GM21717 (cell line): ENCODE results near the gene SH3TC1.

Experiments used
- ATAC-seq: cut with Tn5 transposase; IDR thresholded peaks from one replicate; pipeline ENCODE4 v1.9.1; 2021; ENCODE audit warnings: mild to moderate bottlenecking, moderate library complexity; ENCODE audit not compliant: unreplicated experiment

Gene SH3TC1

GRCh38 chr4:8259743-8260430, 60.8 kb downstream of the SH3TC1 start:
- no peak for ATAC-seq

GRCh38 chr4:8260656-8261111, 61.6 kb downstream of the SH3TC1 start:
- no peak for ATAC-seq

GRCh38 chr4:8261851-8262535, 62.9 kb downstream of the SH3TC1 start:
- ATAC-seq = no peak

- no peak for ATAC-seq
These were observed 63.7 kb downstream of the SH3TC1 start for GRCh38 chr4:8262637-8263322.

GRCh38 chr4:8263397-8263796, 64.3 kb downstream of the SH3TC1 start:
- ATAC-seq = no peak

GRCh38 chr4:8264106-8264505, 65.0 kb downstream of the SH3TC1 start:
- no peak for ATAC-seq

- ATAC-seq = no peak
These were observed 66.3 kb downstream of the SH3TC1 start for GRCh38 chr4:8265171-8265929.

- ATAC-seq = no peak
These were observed 67.0 kb downstream of the SH3TC1 start for GRCh38 chr4:8266088-8266487.

GRCh38 chr4:8266508-8266907, 67.4 kb downstream of the SH3TC1 start:
- no peak for ATAC-seq

GRCh38 chr4:8267077-8267476, 68.0 kb downstream of the SH3TC1 start:
- no peak for ATAC-seq

GRCh38 chr4:8268211-8268610, 69.1 kb downstream of the SH3TC1 start:
- no peak for ATAC-seq

- ATAC-seq = no peak
These were observed 69.9 kb downstream of the SH3TC1 start for GRCh38 chr4:8268901-8269534.

- no peak for ATAC-seq
These were observed 70.7 kb downstream of the SH3TC1 start, which contains the start of gene HTRA3 for GRCh38 chr4:8269535-8270417. HTRA3 (plus strand) TSS chr4:8269754; CDS start chr4:8269969, 215 bp downstream.

GRCh38 chr4:8270418-8270771, 71.3 kb downstream of the SH3TC1 start:
- ATAC-seq = no peak

- ATAC-seq = no peak
These were observed 72.1 kb downstream of the SH3TC1 start for GRCh38 chr4:8270912-8271815.

- ATAC-seq = no peak
These were observed 72.7 kb downstream of the SH3TC1 start for GRCh38 chr4:8271821-8272220.

- ATAC-seq = no peak
These were observed 73.7 kb downstream of the SH3TC1 start for GRCh38 chr4:8272472-8273428.

GRCh38 chr4:8273450-8273849, 74.4 kb downstream of the SH3TC1 start:
- ATAC-seq = no peak
